OCI-LY7 (cell line): ENCODE results near the gene SRSF4.

Experiments used
- EZH2phosphoT487 ChIP-seq: fragments of 200-600 bp; sonication (generic); IDR thresholded peaks from 2 replicates; pipeline ENCODE4 v1.6.1; 2018; ENCODE audit warnings: low read depth, borderline replicate concordance, mild to moderate bottlenecking, mixed run types, antibody characterized with exemption, low read length, moderate library complexity, mixed read lengths
- TF ChIP-seq, protein P1 (sequence below): fragments of 200-600 bp; sonication (generic); conservative IDR thresholded peaks from 2 replicates; pipeline ENCODE4 v1.5.1; 2014; ENCODE audit warnings: mild to moderate bottlenecking, antibody characterized with exemption, low read length, moderate library complexity, mixed read lengths

- TF ChIP-seq, protein P1, sequence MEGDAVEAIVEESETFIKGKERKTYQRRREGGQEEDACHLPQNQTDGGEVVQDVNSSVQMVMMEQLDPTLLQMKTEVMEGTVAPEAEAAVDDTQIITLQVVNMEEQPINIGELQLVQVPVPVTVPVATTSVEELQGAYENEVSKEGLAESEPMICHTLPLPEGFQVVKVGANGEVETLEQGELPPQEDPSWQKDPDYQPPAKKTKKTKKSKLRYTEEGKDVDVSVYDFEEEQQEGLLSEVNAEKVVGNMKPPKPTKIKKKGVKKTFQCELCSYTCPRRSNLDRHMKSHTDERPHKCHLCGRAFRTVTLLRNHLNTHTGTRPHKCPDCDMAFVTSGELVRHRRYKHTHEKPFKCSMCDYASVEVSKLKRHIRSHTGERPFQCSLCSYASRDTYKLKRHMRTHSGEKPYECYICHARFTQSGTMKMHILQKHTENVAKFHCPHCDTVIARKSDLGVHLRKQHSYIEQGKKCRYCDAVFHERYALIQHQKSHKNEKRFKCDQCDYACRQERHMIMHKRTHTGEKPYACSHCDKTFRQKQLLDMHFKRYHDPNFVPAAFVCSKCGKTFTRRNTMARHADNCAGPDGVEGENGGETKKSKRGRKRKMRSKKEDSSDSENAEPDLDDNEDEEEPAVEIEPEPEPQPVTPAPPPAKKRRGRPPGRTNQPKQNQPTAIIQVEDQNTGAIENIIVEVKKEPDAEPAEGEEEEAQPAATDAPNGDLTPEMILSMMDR = no peak
- TF ChIP-seq EZH2phosphoT487 = no peak
Observed at GRCh38 chr1:29134695-29135028, 47.0 kb downstream of the SRSF4 start.
